H9 (cell line): ENCODE measurements around the gene WEE1. TPM values are rescaled to one million over a fixed set of nuclear protein-coding genes. Genes with fewer than 3 reads are reported as not detected.

Experiments used
- DNase-seq: peaks from one replicate; pipeline ENCODE4 v3.0.0-alpha.2; 2017
- H2AFZ ChIP-seq: one replicate; pipeline ENCODE4 v1.6.1; 2013; ENCODE audit warnings: mild to moderate bottlenecking, low read length, control low read depth, moderate library complexity
- H2AK5ac ChIP-seq: 2 replicates; pipeline ENCODE4 v1.6.1; 2013; ENCODE audit warnings: low read length, control low read depth, mixed read lengths; ENCODE audit not compliant: insufficient read length
- H2BK120ac ChIP-seq: one replicate; pipeline ENCODE4 v1.6.1; 2013; ENCODE audit warnings: low read depth, mild to moderate bottlenecking, low read length, control low read depth, inconsistent platforms; ENCODE audit not compliant: poor library complexity, severe bottlenecking
- H2BK12ac ChIP-seq: 2 replicates; pipeline ENCODE4 v1.6.1; 2013; ENCODE audit warnings: low read length, control low read depth, mixed read lengths, low read depth; ENCODE audit not compliant: insufficient read length
- H2BK15ac ChIP-seq: 2 replicates; pipeline ENCODE4 v1.6.1; 2013; ENCODE audit warnings: low read depth, low read length, control low read depth
- H2BK20ac ChIP-seq: one replicate; pipeline ENCODE4 v1.6.1; 2013; ENCODE audit warnings: low read depth, mild to moderate bottlenecking, low read length, control low read depth, inconsistent platforms; ENCODE audit not compliant: poor library complexity, severe bottlenecking
- H2BK5ac ChIP-seq: 2 replicates; pipeline ENCODE4 v1.6.1; 2013; ENCODE audit warnings: low read length, control low read depth, mixed read lengths; ENCODE audit not compliant: insufficient read length
- H3K14ac ChIP-seq: 2 replicates; pipeline ENCODE4 v1.6.1; 2013; ENCODE audit warnings: low read length, control low read depth; ENCODE audit not compliant: insufficient read depth
- H3K18ac ChIP-seq: 2 replicates; pipeline ENCODE4 v1.6.1; 2013; ENCODE audit warnings: low read depth, mild to moderate bottlenecking, mixed read lengths, low read length, control low read depth; ENCODE audit not compliant: insufficient read length
- H3K23ac ChIP-seq: 2 replicates; pipeline ENCODE4 v1.6.1; 2013; ENCODE audit warnings: low read length, control low read depth, mixed read lengths, low read depth; ENCODE audit not compliant: insufficient read length
- H3K23me2 ChIP-seq: 2 replicates; pipeline ENCODE4 v1.6.1; 2013; ENCODE audit warnings: low read depth, mild to moderate bottlenecking, mixed read lengths, low read length, control low read depth; ENCODE audit not compliant: insufficient read length, poor library complexity, severe bottlenecking
- H3K27ac ChIP-seq: 2 replicates; pipeline ENCODE4 v1.5.1; 2013; ENCODE audit warnings: low read length, control low read depth, mixed read lengths, low read depth; ENCODE audit not compliant: insufficient read length
- H3K27me3 ChIP-seq: 2 replicates; pipeline ENCODE4 v1.6.1; 2013; ENCODE audit warnings: low read length, control low read depth, inconsistent platforms; ENCODE audit not compliant: insufficient read depth
- H3K4ac ChIP-seq: 2 replicates; pipeline ENCODE4 v1.6.1; 2013; ENCODE audit warnings: low read depth, mild to moderate bottlenecking, control low read depth, inconsistent platforms, low read length, moderate library complexity
- H3K4me1 ChIP-seq: 2 replicates; pipeline ENCODE4 v1.6.1; 2013; ENCODE audit warnings: low read length, control low read depth, inconsistent platforms; ENCODE audit not compliant: insufficient read depth
- H3K4me2 ChIP-seq: 2 replicates; pipeline ENCODE4 v1.6.1; 2013; ENCODE audit warnings: low read length, control low read depth, mixed read lengths; ENCODE audit not compliant: insufficient read length, insufficient read depth
- H3K56ac ChIP-seq: 2 replicates; pipeline ENCODE4 v1.6.1; 2013; ENCODE audit warnings: low read depth, mild to moderate bottlenecking, mixed read lengths, low read length, control low read depth; ENCODE audit not compliant: insufficient read length
- H3K79me1 ChIP-seq: 2 replicates; pipeline ENCODE4 v1.6.1; 2013; ENCODE audit warnings: low read depth, mild to moderate bottlenecking, moderate library complexity, low read length, control low read depth, inconsistent platforms; ENCODE audit not compliant: insufficient read depth, poor library complexity, severe bottlenecking
- H3K79me2 ChIP-seq: 2 replicates; pipeline ENCODE4 v1.6.1; 2013; ENCODE audit warnings: low read length, control low read depth, inconsistent platforms; ENCODE audit not compliant: insufficient read depth
- H3K9ac ChIP-seq: 2 replicates; pipeline ENCODE4 v1.6.1; 2013; ENCODE audit warnings: low read length, control low read depth, mixed read lengths; ENCODE audit not compliant: insufficient read length; ENCODE audit errors: extremely low read depth
- H3K9me3 ChIP-seq: one replicate; pipeline ENCODE4 v1.6.1; 2013; ENCODE audit warnings: low read depth, low read length, inconsistent platforms; ENCODE audit not compliant: control insufficient read depth
- H3T11ph ChIP-seq: one replicate; pipeline ENCODE4 v1.6.1; 2013; ENCODE audit warnings: mild to moderate bottlenecking, low read length, control low read depth, inconsistent platforms
- H4K20me1 ChIP-seq: one replicate; pipeline ENCODE4 v1.6.1; 2013; ENCODE audit not compliant: control insufficient read depth, insufficient read length, insufficient read depth
- H4K5ac ChIP-seq: 2 replicates; pipeline ENCODE4 v1.6.1; 2013; ENCODE audit warnings: low read depth, mild to moderate bottlenecking, mixed read lengths, low read length, control low read depth; ENCODE audit not compliant: insufficient read length
- H4K8ac ChIP-seq: replicated peaks from 2 replicates; pipeline ENCODE4 v1.6.1; 2013; ENCODE audit warnings: low read length, control low read depth, mixed read lengths, low read depth; ENCODE audit not compliant: insufficient read length
- H4K91ac ChIP-seq: 2 replicates; pipeline ENCODE4 v1.6.1; 2013; ENCODE audit warnings: low read depth, mild to moderate bottlenecking, moderate library complexity, mixed read lengths, low read length, control low read depth; ENCODE audit not compliant: insufficient read length
- H3K27ac Mint-ChIP-seq, 3 experiments: 2 replicates in 2 of 3; 3 replicates in 1 of 3; pipeline ENCODE4 v1.8.0; 2020 to 2021; ENCODE audit warnings: mixed read lengths in 3 of 3, mild to moderate bottlenecking in 1 of 3, moderate library complexity in 1 of 3
- H3K27me3 Mint-ChIP-seq: 2 replicates; pipeline ENCODE4 v1.8.0; 2021; ENCODE audit warnings: low read depth, mild to moderate bottlenecking, moderate library complexity, mixed read lengths
- H3K36me3 Mint-ChIP-seq, 3 experiments: 2 replicates in 2 of 3; 3 replicates in 1 of 3; pipeline ENCODE4 v1.8.0; 2020 to 2021; ENCODE audit warnings: low read depth in 3 of 3, mixed read lengths in 3 of 3; ENCODE audit not compliant: insufficient read depth in 1 of 3
- H3K4me1 Mint-ChIP-seq, 2 experiments: 2 replicates each; pipeline ENCODE4 v1.8.0; 2020; ENCODE audit warnings: mixed read lengths in 2 of 2
- H3K4me3 Mint-ChIP-seq, 2 experiments: 2 replicates in 1 of 2; 3 replicates in 1 of 2; pipeline ENCODE4 v1.8.0; 2020 to 2021; ENCODE audit warnings: mild to moderate bottlenecking in 2 of 2, mixed read lengths in 2 of 2, moderate library complexity in 1 of 2
- H3K9me3 Mint-ChIP-seq, 2 experiments: 2 replicates in 1 of 2; 3 replicates in 1 of 2; pipeline ENCODE4 v1.8.0; 2020; ENCODE audit warnings: mild to moderate bottlenecking in 2 of 2, mixed read lengths in 2 of 2, moderate library complexity in 1 of 2
- WGBS: extraction: QIAGEN DNeasy Blood & Tissue Kit; methylation state at CpG from one replicate; pipeline ENCODE4 v1.1.7; 2013; ENCODE audit warnings: missing lambda C conversion rate, low lambda C conversion rate, mixed read lengths; ENCODE audit not compliant: insufficient read length; ENCODE audit errors: extremely low coverage; 5-methylcytosine and 5-hydroxymethylcytosine counted together
- total RNA-seq: library from RNA; stranded (reverse); gene quantifications from 2 replicates; pipeline ENCODE4 v1.2.1, GENCODE V29; 2021
- TF ChIP-seq, protein P1 (sequence below): fragments of 200-600 bp; sonication (generic); conservative IDR thresholded peaks from 3 replicates; pipeline ENCODE4 v1.8.0; 2021; ENCODE audit warnings: antibody characterized with exemption, mild to moderate bottlenecking

WEE1 gene
- total RNA-seq, 1 experiment from 2014 or later, result 142 TPM

DNA sequence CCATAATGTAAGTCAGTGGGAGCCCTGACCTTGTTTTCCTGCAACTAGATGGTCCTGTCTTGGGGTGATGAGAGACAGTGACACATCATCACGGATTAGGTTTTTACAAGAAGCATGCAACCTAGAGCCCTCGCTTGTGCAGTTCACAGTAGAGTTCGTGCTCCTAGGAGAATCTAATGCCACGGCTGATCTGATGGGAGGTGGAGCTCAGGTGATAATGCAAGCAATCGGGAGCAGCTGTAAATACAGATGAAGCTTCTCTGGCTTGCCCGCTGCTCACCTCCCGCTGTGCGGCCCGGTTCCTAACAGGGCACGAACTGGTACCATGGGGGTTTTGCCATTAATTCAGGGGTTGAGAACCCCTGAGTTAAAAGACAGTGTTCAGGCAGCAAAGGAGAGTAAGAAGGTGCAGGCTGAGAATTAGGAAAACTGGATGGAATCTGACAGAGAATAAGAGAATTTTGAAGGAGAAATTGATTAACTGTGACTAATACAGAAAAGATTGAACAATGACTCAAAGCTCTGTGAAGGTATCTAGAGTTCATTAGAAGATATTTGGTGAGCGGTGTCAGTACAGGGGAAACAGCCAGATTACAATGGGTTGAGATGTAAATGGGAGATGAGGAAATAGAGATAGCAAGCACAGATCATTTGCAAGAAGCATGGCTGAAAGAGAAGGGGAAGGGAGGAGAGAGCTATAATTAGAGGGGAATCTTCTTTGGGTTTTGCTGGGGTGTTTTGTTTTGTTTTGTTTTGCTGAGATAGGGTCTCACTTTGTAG lies 21.0 kb downstream of the WEE1 start:
- no peaks in the 10 kb centered on the region for H3K23me2 ChIP-seq
- no peak overlapping the region for H4K5ac ChIP-seq
- no peak overlapping the region; the same call in 1 of the 2 replicates for H3K14ac ChIP-seq
- Mint-ChIP-seq H3K36me3 (peaks cover 1 to 18% (median 9%) of the 10 kb centered on the region in 3 experiments; a peak in 6 of 7 replicates), H3K27ac (peak overlapping the region in 2 of 3 experiments; percentile 4 to 27; a peak in 3 of 7 replicates), H3K27me3 (no peaks in the 10 kb centered on the region), H3K4me3 (no peak overlapping the region), H3K4me1 (peaks cover 13 to 14% of the 10 kb centered on the region in 2 experiments), H3K9me3 (no peaks in the 10 kb centered on the region)
- no peak overlapping the region for H2BK20ac ChIP-seq
- no peak overlapping the region for H2BK12ac ChIP-seq
- H3K79me2 ChIP-seq, result no peaks in the 10 kb centered on the region
- no peak overlapping the region for H3K56ac ChIP-seq
- H2AFZ ChIP-seq, result no peak overlapping the region
- no peaks in the 10 kb centered on the region for H3K27me3 ChIP-seq
- no peak overlapping the region for H3T11ph ChIP-seq
- no peak overlapping the region for H3K4ac ChIP-seq
- H3K9ac ChIP-seq, result no peak overlapping the region
- no peak overlapping the region for H2BK120ac ChIP-seq
- no peak overlapping the region for H3K27ac ChIP-seq
- no peaks in the 10 kb centered on the region for H4K20me1 ChIP-seq
- no peak overlapping the region for H4K8ac ChIP-seq
- DNase-seq, result no peak
- H3K79me1 ChIP-seq, result no peaks in the 10 kb centered on the region
- no peak overlapping the region for H2BK15ac ChIP-seq
- H4K91ac ChIP-seq, result no peak overlapping the region
- no peak overlapping the region for H3K23ac ChIP-seq
- H2AK5ac ChIP-seq, result no peak overlapping the region
- TF ChIP-seq, protein P1, sequence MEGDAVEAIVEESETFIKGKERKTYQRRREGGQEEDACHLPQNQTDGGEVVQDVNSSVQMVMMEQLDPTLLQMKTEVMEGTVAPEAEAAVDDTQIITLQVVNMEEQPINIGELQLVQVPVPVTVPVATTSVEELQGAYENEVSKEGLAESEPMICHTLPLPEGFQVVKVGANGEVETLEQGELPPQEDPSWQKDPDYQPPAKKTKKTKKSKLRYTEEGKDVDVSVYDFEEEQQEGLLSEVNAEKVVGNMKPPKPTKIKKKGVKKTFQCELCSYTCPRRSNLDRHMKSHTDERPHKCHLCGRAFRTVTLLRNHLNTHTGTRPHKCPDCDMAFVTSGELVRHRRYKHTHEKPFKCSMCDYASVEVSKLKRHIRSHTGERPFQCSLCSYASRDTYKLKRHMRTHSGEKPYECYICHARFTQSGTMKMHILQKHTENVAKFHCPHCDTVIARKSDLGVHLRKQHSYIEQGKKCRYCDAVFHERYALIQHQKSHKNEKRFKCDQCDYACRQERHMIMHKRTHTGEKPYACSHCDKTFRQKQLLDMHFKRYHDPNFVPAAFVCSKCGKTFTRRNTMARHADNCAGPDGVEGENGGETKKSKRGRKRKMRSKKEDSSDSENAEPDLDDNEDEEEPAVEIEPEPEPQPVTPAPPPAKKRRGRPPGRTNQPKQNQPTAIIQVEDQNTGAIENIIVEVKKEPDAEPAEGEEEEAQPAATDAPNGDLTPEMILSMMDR, result no peak
- H3K4me1 ChIP-seq, result peaks cover 4% of the 10 kb centered on the region; the same call in 1 of the 2 replicates
- no CpG with 5 or more reads among the region's 11 CpGs for WGBS
- no peak overlapping the region for H3K4me2 ChIP-seq
- no peak overlapping the region for H2BK5ac ChIP-seq
- no peaks in the 10 kb centered on the region for H3K9me3 ChIP-seq
- no peak overlapping the region for H3K18ac ChIP-seq
